Measurements from ENCODE around the gene TMEM198.

GRCh38 chr2:219566640-219567039 is 22.8 kb downstream of the TMEM198 start:
- TF ChIP-seq, protein P1, sequence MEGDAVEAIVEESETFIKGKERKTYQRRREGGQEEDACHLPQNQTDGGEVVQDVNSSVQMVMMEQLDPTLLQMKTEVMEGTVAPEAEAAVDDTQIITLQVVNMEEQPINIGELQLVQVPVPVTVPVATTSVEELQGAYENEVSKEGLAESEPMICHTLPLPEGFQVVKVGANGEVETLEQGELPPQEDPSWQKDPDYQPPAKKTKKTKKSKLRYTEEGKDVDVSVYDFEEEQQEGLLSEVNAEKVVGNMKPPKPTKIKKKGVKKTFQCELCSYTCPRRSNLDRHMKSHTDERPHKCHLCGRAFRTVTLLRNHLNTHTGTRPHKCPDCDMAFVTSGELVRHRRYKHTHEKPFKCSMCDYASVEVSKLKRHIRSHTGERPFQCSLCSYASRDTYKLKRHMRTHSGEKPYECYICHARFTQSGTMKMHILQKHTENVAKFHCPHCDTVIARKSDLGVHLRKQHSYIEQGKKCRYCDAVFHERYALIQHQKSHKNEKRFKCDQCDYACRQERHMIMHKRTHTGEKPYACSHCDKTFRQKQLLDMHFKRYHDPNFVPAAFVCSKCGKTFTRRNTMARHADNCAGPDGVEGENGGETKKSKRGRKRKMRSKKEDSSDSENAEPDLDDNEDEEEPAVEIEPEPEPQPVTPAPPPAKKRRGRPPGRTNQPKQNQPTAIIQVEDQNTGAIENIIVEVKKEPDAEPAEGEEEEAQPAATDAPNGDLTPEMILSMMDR (IDR thresholded peaks at IDR 0.05): no peak
- TF ChIP-seq POLR2A (IDR thresholded peaks at IDR 0.05): no peak

Measured in right lobe of liver (tissue), 4 donors.